NCI-H1930 (cell line): ENCODE results near the gene SLC35F3.
"Not testable (repeated sequence)": the region's sequence is repeated elsewhere in the genome, so short reads cannot be mapped to it uniquely, and the experiment has no call there.

Experiments used
- DNase-seq, 2 experiments: peaks; one replicate each; lab custom pipeline; 2025; lab: John Stamatoyannopoulos, UW

SLC35F3 gene

DNA sequence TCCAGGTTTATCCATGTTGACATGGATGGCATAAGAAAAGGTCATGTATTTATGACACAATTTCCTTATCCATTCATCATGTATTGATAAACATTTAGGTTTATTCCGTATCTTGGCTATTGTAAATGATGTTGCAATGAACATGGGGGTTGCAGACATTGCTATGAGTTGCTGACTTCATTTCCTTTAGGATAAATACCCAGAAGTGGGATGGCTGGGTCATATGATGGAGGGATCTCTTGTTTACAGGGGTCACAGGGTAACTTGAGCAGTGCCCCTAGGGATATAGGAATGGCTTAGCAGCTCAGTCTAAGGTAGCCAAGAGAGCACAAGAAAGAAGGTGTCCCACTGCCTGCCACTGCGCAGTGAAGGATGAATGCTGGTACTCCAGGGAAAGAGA, 239.2 kb downstream of the SLC35F3 start:
- DNase-seq: no peak

GRCh38 chr1:234144901-234145300, 240.4 kb downstream of the SLC35F3 start:
- no peak for DNase-seq

DNA sequence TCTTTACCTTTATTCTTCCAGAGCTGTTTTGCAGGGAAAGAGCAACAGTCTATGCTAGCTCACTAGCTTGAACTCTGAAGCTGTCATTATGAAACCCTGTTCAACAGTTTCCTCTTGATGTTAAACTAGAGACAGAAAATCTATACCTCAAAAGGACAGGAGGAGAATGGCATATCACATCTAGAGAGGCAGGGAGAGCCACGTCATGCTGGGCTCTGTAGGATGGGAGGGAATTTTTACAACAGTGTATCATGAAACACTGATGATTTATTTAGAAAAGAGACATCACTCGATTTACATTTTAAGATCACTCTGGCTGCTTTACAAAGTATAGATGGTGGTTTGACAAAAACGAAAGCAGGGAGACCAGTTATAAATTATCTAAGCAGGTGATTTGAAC, 243.9 kb downstream of the SLC35F3 start:
- no peak for DNase-seq

DNA sequence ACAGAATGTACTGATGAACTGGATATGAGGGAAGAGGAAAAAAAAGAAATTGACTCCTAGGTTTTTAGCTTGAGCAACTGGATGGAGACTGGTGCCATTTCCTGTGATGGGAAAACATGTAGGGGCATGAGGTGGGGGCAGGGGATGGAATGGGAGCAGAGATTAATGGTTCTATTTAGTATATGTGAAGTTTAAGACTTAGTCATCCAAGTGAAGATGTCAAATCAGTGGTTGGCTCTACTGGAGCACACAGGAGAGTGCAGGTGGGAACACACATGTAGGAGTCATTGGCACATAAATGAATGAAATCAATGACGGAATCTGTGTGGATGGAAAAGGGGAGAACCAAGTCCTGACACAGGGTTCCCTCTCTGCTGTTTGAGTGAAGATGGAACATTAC, 244.3 kb downstream of the SLC35F3 start:
- DNase-seq: no peak

DNA sequence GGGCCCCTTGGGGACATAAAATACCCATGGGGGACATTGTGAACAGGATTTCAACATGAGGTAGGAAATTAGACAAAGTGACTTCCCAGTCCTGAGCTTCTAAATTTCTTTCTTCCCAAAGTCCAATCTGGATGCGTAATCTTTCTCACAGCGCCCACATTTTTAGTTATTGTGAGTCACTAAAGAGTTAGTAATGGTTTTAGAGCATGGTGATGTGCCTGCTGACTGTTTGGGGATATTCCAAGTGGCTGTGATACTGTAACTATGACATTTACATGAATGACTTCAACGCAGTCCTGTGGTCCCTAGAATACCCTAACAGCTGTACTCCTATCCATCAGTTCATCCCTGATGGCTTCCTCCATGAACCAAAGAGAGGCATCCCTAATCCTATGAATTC, 244.7 kb downstream of the SLC35F3 start:
- no peak for DNase-seq

GRCh38 chr1:234150892-234151291, 246.4 kb downstream of the SLC35F3 start:
- no peak for DNase-seq

DNA sequence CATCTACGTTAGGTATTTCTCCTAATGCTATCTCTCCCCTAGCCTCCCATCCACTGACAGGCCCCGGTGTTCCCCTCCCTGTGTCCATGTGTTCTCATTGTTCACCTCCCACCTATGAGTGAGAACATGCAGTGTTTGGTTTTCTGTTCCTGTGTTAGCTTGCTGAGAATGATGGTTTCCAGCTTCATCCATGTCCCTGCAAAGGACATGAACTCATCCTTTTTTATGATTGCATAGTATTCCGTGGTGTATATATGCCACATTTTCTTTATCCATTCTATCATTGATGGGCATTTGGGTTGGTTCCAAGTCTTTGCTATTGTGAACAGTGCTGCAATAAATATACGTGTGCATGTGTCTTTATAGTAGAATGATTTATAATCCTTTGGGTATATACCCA, 247.9 kb downstream of the SLC35F3 start:
- DNase-seq: not testable (repeated sequence)

GRCh38 chr1:234154320-234155251, 250.1 kb downstream of the SLC35F3 start:
- peak; percentile 2 to 5 for DNase-seq

DNA sequence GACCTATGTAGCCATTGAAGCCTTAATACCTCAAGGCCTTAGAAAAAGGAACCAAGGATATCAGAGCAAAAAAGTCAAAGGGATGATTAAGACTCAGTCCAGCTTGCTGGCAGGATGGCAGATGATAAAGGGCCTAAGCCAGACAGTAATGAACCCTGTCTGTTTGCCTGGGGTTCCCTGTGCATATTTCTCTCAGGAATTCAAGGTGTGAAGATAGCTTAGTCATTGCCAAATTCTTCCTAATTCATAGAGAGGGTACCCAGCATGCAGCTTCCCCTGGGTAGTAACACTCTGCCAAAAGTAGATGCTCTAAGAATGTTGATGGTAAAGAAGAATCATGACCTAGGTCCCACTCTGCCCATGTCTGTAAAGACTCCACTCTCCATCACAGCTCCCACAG, 258.2 kb downstream of the SLC35F3 start:
- no peak for DNase-seq

- DNase-seq: no peak
Observed at GRCh38 chr1:234163267-234163919, 258.9 kb downstream of the SLC35F3 start.

DNA sequence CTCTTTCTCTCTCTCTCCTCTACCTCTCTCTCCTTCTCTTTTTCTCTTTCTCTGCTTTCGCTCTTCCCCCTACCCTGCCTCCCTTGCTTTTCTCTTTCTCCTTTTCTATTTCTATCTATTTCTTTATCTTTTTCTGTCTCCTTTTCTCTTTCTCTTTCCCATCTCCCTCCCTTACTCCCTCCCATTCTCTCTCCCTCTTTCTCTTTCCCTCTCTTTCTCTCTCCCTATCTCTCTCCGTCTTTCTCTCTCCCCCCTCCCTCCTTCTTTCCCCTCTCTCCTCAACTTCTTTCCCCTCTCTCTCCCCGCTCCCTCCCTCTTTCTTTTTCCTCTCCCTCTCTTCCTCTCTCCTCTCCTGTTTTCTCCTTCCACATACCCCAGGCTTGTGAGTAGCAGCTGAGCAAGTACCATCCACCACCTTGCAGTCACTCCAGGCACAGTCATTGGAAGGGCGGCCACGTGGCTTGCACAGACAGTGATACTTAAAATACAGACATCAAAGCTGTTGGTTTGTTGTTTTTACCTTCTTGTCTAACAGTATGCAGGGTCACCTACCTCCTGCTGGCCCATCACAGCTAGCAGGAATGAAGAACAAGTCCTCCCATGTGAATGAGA, 259.7 kb downstream of the SLC35F3 start:
- DNase-seq: no peak

- no peak for DNase-seq
Observed at GRCh38 chr1:234168061-234168724, 263.7 kb downstream of the SLC35F3 start.

GRCh38 chr1:234169161-234169849, 264.8 kb downstream of the SLC35F3 start:
- DNase-seq: no peak

DNA sequence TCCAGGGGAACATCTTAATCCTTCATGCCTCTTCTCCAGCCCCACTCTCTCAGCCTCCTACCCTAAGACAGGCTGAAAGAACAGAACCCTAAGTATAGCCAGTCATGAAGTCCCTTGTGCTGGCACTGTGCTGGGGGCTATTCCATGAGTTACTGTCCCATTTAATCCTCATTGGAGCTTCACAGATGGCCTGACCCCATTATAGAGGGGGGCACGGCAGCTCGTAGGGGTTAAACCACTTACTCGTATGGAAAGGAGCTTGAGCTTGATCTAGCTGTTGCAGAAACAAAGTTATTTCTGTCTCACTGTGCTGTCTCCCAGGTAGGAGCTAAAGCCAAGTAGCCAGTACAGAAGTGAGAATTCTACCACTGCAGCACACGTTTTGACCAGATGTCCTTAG, 265.6 kb downstream of the SLC35F3 start:
- no peak for DNase-seq

DNA sequence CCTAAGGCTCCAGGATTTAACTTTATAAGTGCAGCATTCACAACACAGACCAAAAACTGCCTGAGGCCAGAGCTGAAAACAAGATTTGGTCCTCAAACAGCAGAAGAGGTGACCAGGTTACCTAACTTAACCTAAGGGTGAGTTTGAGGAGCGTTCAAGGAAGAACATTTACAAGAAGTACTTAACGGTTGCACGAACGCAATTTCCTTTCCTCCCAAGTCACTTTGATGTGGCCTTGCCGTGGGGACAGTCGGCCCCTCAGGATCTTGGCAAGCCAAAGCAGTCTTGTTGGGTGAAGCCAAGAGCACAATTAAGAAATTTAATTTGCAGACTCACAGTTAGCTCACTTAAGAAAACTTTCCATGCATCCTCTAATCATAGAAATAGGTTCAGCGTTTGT, 266.1 kb downstream of the SLC35F3 start:
- no peak for DNase-seq

DNA sequence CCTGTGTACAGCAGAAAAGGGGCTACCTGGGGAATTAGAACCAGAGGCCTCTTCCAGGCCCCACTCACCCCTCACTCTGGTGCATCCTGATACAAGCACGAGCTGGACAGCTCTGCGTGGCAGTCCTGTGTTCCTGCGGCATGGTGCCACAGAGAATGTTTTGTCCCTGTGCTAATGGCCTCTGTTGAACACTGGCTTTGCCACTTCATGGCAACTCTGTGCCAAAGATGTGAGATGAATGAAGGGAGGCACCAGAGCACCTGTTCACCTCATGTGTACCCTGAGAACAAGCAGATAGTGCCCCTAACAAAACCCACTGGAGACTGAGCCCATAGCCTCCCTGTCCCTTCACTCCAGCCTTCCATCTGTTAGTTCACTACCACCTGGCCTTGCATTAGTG, 269.5 kb downstream of the SLC35F3 start:
- DNase-seq: no peak

DNA sequence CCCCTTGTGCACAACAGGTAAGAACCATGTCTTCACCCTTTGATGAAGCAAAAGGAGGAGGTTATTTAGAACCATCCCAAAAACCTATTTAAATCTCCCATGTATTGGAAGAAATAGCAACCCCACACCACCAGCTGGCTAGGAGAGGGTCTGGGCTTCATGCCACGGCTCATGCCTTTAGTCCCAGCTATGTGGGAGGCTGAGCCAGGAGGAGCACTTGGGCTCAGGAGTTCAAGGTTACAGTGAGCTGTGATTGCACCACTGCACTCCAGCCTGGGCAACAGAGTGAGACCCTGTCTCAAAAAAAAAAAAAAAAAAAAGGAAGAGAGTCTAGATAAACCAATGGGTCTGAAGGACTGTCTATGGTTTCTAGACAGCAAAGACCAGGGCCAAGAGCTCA, 270.9 kb downstream of the SLC35F3 start:
- DNase-seq: no peak

DNA sequence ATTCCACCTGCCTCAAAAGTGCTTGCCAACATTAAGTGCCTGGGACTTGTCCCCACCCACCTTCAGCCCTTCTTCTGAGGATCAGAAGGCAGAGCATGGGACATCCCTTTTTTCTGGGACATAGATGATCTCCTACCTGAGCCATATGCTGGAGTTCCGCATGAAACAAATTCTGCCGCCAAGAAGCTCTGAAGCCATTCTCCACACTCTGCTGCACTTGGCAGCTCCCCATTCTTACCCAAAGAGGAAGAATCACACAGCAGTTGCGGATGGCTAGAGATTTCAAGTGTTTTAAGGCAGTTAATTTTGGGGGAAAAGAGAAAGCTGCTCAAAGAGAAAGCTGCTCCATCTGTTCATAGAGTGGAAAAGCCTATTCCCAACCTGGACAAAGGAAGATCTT, 271.5 kb downstream of the SLC35F3 start:
- DNase-seq: no peak

DNA sequence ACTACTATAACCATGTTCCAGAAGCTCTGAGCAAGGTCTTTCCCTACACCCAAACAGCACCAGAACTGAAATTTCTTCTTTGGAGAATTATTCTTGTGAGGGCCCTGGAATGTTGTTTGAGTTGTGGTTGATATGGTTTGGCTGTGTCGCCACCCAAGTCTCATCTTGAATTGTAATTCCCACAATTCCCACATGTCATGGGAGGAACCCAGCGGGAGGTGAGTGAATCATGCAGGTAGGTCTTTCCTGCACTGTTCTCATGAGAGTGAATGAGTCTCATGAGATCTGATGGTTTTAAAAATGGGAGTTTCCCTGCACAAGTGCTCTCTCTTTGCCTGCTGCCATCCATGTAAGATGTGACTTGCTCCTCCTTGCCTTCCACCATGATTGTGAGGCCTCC, 272.4 kb downstream of the SLC35F3 start:
- DNase-seq: not testable (repeated sequence)

GRCh38 chr1:234185438-234185837, 281.0 kb downstream of the SLC35F3 start:
- DNase-seq: no peak

GRCh38 chr1:234186037-234186688, 281.7 kb downstream of the SLC35F3 start:
- DNase-seq: no peak
